ENCODE data around the gene ATRIP.
A peak's percentile ranks its signal among the peaks of the same experiment; 100 is the strongest.

GRCh38 chr3:48465531-48466378 is 19.2 kb downstream of the ATRIP start:
- TF ChIP-seq MAX (IDR thresholded peaks at IDR 0.05; ENCODE audit: low read depth, low read length) = peak; percentile 34; the same call in 1 of the 2 replicates
- TF ChIP-seq CTCF (IDR thresholded peaks at IDR 0.05; ENCODE audit: low read depth, low read length) = peak; percentile 33

All from NB4 (cell line).